GM19455 (cell line): ENCODE results near the gene OR8K3.

Experiments
- ATAC-seq: cut with Tn5 transposase; IDR thresholded peaks from one replicate; pipeline ENCODE4 v1.9.1; 2021; ENCODE audit not compliant: unreplicated experiment

Gene OR8K3

DNA sequence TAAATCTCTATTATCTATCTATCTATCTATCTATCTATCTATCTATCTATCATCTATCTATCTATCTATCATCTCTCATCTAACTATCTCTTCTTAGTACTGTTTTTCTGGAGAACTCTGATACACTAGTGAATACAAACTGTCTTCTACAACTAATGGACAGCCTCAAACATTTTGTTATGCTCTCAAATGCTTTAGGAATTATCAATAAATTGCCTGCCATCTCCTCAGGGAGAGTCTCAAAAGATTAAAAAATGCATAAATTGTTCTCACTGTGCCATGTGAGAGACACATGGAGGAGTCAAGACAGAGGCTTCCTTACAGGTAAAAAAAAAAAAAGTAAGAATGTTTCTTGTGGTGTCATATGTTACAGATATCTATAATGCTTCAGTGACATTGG lies at the start of gene OR8K3:
TSS of gene OR8K3 (plus strand) at position 301 of the 400 bp plus-strand sequence. CDS start 3,163 bp downstream, outside the sequence.
- ATAC-seq: no peak

DNA sequence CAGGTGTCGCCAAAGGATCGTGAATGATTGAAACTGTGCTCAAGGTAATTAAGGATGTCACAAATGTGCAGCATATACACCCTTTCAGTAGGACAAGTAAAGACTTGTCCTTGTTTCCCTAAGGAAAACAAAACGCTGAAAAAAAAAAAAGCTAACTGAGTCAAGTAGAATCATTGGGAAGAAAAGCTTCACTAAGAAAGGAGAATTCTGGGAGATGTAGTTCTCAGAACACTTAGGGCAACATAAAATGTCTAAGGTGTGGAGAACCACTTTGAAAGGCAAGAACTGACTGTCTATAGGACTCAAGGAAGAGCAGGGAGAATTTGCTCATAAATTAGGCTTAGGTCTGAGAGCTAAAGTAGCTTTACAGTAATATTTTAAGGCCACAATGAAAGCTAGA lies 43.9 kb upstream of the OR8K3 start:
- ATAC-seq: no peak

DNA sequence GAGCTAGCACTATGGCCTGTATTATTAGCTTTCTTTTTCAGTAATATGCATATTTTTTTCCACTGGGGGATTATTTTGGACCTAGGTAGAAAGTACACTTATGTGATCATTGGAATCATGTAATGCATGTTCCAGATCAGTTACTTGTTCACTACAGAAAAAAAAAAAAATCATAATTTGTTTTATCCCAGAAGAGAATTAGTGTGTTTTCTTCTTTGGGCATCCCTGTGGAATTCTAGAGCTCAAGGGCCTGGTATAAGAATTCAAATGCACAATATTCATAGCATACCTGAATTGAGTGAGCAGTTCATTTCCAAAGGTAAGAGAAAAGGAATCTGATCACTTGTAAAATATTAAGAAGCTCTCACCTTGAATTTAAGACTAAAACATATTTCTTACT lies 41.1 kb upstream of the OR8K3 start, which contains the start of gene OR5T1:
TSS of gene OR5T1 (plus strand) at position 301 of the 400 bp plus-strand sequence. CDS start 1,485 bp downstream, outside the sequence.
- ATAC-seq: no peak

DNA sequence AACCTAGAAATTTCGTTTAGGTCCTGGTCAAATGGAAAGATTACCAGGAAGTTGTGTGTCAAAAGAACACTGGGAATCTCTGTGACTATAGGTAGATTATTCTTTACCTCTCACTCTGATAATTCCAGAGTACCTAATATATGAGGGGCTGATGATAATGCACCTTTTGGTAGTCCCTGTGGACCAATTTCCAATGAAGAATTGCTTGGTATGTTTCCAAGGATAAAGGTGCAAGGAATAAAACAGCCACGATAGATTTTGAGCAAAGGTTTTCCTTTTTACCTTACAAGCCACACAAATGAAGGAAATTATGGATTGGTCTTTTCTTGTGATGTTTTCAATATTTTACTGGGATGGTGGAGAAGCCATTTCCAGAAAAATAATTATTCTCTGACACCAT lies 22.8 kb upstream of the OR8K3 start, which contains the start of gene OR8H1:
TSS of gene OR8H1 (minus strand) at position 101 of the 400 bp plus-strand sequence. CDS start 1,192 bp downstream, outside the sequence.
- no peak for ATAC-seq

DNA sequence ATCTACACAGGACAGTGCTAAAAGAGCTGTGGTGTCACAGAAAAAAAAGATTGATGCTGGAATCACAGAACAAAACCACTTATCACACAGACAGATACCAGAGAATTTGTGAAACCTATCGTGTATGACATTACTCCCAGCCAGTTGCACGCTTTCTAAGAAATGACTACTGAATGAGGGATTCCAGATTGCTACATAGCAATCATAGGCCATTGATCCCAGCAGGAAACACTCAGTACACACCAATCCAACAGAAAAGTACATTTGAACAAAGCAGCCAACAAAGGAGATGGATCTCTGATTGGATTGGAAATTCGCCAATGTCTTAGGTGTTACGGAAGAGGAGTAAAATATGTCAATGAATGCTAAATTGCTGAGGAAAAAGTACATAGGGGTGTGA lies 18.0 kb upstream of the OR8K3 start:
- ATAC-seq: no peak

DNA sequence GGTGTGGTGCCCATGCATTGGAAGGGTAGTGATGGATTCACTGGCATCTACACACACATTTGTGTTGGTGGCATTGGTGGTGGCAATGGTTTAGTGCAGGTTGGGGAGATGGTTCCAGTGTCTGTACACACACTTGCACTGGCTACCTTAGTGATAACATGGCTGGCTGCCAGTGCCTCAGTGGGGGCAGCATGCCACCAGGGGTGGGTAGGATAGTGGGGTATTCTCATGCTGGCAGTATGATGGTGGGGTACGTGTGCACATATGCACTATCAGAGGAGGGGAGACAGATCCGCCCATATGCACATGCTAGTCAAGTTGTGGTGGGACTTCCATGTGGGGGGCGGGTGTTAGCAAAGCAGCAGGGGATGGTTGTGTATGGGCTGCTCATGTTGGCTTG lies 7.1 kb upstream of the OR8K3 start:
- no peak for ATAC-seq

DNA sequence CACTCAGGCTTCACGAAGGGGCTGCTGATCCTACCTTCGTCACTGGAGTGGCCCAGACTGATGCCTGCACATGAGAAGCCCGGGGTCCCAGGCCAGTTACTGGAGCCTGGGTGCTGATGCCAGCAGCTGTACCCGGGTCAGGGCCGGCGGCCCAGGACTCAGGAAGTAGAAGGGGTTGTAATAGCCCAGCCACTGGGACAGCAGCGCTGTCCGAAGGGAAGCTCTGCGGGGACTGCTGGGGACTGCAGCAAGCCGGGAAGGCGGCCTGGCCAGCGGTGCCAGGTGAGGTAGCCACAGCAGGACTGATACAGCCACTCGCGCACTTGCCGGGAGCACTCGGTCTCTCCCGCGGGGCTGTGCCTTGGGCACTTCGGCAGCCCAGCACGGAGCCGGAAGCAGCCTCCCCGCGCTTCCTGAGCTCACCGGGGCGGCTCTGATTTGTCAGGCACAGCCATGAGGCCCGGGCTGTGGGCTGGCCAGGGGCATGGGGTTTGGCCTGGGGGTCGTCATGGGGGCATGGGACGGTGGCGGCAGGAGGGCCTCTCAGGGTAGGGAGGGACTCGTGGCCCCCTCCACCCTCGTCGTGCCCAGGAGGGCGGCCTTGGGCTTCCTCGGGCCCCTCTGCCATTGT lies 17.0 kb downstream of the OR8K3 start:
- ATAC-seq: no peak

DNA sequence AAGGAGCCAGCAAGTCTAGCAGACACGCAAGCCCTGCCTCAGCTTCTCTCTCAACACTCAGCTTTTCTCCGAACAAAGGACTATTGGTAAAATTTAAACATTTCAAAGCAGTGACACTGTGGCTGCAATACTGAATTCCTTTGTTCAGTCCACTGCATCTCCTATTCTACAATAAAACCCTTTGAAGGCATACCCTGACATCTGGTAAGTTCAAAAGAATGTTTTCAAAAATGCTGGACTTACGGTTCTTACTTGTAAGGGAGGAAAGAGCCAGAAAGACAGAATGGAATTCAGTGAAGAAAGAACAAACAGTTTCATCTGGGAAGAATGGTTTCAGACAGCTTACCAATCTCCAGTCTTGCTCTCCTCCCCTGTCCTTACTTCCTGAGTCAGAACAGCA lies 18.2 kb downstream of the OR8K3 start:
- ATAC-seq: no peak

DNA sequence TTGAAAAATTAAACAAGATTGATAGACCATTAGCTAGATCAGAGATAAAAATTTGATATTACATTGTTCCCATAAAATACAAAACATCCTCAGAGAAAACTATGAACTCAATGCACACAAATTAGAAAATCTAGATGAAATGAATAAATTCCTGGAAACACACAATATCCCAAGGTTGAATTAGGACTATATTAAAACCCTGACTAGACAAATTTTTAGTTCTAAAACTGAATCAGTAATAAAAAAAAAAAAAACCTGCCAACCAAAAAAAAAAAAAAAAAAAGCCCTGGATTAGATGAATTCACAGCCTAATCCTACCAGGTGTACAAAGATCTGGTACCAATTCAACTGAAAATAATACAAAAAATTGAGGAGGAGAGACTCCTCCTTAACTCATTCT lies 25.3 kb downstream of the OR8K3 start:
- no peak for ATAC-seq

DNA sequence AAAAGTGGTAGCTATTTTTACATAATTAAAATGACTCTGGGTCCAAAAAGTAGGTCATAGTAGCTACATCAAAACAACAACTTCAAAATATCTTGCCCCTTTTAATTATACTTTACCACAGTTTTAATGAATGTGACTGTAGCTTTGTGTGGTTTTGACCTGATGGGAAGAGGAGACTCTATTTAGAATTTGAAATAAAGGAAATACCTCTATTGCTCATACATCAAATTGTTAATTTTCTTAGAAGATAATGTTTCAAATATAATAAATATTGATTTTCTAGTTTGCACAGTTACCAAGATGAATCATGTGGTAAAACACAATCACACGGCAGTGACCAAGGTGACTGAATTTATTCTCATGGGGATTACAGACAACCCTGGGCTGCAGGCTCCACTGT lies 30.8 kb downstream of the OR8K3 start, which contains the start of gene OR8K1:
TSS of gene OR8K1 (plus strand) at position 301 of the 400 bp plus-strand sequence. CDS start at position 301, 0 bp downstream.
- ATAC-seq: no peak

DNA sequence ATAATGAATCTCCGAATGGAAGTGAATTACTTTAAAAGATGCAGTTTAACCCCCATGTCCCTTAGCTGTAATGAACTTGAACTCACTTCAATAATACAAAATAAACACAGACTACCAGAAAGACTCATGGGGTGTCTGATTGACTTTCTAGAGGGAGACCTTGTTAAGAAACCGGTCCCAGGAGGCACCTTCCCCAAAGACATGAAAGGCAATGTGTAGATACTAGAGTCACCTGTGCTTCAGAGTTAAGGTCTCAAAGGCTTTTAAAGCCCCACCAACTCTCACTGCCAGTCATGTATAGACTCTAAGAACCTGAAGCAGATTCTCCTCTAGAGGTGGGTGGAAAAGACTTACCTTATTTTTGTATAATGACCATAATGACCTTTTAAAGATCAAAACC lies 39.0 kb downstream of the OR8K3 start, which contains the start of gene OR8J1:
TSS of gene OR8J1 (plus strand) at position 301 of the 400 bp plus-strand sequence. CDS start 5,956 bp downstream, outside the sequence.
- ATAC-seq: no peak
